Activated gamma-delta T cell treated with anti-CD3 and anti-CD28 coated beads, Interleukin-2, amount 50 U/mL, for 16 hours (primary cell): Measurements from ENCODE around the gene SMYD4.
"Not testable (repeated sequence)": the region's sequence is repeated elsewhere in the genome, so short reads cannot be mapped to it uniquely, and the experiment has no call there.

Experiments
- DNase-seq: peaks from one replicate; pipeline ENCODE4 v3.0.0-alpha.2; 2020; ENCODE audit warnings: low read depth

The SMYD4 gene

DNA sequence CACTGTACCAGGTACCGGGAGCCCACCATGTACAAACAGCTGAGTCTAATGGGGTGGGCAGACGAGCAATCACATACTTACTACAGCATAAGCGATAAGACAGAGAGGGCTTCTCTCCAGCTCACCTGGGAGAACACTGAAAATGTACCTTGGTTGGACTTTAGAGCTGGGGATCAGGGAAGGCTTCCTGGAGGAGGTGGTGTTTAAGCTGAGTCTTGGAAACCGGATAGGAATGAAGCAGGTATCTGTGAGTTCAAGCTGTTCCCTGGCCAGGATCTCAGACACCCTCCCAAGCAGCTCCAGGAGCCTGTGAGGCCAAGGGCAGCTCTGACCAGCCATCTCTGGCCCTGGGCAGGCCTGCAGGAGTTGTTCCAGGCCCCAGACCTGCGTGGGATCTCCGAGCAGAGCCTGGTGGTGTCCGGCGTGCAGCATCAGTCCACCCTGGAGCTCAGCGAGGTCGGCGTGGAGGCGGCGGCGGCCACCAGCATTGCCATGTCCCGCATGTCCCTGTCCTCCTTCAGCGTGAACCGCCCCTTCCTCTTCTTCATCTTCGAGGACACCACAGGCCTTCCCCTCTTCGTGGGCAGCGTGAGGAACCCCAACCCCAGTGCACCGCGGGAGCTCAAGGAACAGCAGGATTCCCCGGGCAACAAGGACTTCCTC, 75.8 kb downstream of the SMYD4 start:
- no peak for DNase-seq

DNA sequence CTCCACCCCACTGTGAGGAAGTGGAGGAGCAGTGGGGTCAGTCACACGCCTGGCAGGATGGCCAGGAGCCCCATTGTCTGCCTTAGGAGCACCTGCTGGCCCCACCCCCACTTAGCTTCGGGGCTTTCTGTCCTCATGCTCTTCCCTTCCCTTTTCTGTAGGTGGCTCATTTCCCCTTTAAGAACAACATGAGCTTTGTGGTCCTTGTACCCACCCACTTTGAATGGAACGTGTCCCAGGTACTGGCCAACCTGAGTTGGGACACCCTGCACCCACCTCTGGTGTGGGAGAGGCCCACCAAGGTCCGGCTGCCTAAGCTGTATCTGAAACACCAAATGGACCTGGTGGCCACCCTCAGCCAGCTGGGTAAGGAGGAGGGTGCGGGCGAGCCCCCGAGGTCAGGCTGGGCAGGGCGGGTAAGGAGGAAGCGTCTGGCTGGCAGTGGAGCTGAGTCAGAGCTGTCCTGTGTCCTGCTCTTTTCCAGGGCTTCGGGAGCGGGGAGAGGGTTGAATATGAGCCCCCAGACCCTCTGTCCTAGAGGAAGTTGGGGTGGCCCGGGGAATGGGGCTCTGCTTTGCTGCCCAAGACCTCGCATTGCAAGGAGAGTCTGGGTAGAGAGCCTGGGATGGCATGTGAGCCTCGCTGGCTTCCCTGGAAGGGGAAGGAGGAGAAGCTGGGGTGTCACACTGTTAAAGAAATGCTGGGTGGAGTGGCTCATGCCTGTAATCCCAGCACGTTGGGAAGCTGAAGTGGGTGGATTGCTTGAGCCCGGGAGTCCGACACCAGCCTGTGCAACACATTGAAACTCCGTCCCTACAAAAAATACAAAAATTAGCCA, 77.1 kb downstream of the SMYD4 start:
- no peak for DNase-seq

GRCh38 chr17:1750628-1751027, 79.1 kb downstream of the SMYD4 start:
- no peak for DNase-seq

DNA sequence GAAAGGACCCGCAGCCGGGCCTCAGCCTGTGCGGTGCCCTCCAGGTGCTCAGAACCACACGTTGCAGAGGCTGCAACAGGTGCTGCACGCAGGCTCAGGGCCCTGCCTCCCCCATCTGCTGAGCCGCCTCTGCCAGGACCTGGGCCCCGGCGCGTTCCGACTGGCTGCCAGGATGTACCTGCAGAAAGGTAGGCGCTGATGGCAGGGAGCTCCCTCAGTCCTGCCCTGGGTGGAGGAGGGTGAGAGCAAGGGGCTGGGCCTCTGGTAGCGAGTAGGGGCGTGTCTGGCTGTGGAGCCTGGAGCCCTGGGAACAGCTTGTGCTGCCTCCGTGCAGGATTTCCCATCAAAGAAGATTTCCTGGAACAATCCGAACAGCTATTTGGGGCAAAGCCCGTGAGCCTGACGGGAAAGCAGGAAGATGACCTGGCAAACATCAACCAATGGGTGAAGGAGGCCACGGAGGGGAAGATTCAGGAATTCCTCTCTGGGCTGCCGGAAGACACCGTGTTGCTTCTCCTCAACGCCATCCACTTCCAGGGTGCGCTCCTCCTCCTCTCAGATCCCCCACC, 82.6 kb downstream of the SMYD4 start:
- DNase-seq = no peak

DNA sequence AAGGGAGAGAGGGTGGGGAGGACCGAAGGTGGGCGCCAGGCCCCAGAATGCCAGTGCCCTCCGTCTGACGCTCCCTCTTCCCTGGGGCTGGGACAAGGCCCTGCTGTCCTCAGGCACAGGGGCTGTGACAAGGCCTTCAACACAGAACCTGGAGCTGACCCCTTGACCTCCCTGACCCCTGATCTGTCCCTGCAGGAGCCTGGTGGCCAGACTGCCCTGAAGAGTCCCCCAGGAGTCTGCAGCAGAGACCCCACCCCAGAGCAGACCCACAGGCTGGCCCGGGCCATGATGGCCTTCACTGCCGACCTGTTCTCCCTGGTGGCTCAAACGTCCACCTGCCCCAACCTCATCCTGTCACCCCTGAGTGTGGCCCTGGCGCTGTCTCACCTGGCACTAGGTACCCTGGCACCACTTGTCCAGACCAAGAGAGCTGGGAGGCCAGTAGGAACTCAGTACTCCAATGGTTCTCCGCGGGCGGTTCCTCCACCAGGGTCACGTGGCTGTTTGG, 84.1 kb downstream of the SMYD4 start:
- DNase-seq = no peak

DNA sequence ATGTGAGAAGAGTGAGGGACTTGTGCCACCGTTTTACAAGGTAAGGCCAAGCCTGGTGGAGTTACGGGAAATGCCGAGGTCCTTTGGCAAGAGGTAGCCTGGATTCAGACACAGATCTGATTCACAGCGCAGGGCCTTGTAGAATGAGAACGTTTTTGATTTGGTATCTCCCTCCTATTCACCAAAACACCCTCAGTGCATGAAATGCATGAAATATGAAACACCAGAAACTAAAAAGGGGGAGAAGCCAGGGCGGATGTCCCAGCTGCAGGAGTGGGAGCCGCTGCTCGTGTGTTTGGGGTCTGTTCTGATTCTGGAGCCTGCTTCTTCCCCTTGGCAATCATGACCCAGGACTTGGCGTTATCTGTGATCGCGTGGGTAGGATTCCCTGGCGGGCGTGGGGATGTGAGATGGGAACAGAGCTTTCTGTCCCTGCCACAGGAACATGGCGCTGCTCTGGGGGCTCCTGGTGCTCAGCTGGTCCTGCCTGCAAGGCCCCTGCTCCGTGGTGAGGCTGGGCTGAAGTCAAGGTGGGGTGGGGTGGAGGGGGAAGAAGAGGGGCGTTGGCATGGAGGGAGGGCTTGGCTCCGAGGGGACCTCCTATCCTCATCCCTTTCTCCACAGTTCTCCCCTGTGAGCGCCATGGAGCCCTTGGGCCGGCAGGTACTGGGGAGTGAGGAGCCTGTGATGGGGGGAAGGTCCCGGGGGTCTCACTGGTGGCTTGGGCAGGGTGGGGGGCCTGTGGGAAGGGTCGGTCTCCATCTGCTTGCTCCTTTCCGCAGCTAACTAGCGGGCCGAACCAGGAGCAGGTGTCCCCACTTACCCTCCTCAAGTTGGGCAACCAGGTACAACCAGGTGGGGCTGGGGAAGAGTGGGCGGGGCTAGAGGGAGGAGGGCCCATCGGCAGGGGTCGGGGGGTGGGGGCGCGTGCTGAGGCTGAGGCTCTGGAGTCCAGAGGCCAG, 84.9 kb downstream of the SMYD4 start:
- DNase-seq = no peak

DNA sequence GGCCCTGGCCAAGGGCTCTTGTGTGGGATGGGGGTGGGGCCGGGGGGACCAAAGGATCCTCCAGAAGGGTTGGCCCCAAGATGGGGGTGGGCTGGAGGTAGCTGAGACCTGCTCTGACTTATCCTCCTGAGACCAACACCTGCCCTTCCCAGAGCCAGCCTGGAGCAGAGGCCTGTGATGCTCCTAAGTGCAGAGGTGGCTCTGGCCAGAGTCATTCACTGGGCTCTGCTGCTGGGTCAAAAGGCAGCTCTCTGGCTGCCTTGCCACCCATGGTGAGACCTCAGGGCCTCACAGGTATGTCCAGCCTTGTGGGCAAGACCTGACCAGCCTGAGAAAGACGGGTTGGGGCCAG, 86.6 kb downstream of the SMYD4 start:
- no peak for DNase-seq

DNA sequence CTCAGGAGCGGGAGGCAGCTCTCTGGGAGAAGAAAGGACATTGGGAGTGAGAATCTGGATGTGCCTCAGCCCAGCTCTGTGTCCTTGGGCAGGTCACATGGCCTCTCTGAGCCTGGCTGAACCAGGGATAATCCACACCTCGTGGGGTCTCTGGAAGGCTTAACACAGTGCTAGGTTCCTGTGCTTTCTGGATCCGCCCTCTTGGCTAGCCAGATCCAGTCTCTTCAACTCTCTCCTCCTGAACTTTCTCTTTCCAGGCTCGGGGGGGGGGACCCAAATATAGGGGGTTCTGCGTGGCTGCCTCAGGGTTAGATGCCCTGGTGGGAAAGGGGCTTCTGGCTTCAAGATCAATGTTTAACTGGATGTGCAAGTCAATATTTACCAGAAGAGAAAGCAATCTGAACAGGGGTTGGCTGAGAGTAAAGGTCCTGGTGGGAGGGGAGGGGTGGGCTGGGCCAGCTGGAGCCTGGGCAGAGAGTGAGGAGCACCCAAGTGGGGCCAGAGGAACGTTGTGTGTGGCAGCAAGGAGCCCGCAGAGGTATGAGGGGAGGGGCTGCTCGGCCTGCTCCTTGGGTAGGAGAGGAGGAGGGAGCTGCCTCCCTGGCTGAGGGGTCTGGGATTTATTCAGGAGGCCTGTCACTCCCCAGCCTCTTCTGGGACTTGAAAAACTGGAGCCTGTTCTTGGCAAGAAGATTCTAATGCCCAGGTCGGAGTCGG, 87.2 kb downstream of the SMYD4 start, which contains the start of gene SERPINF2:
Gene SERPINF2, plus strand, starts transcription at position 501 of the 717 bp plus-strand sequence. CDS start 2,125 bp downstream, outside the sequence.
- DNase-seq = no peak

- not testable (repeated sequence) for DNase-seq
Observed at GRCh38 chr17:1741899-1742298, 87.8 kb downstream of the SMYD4 start.

DNA sequence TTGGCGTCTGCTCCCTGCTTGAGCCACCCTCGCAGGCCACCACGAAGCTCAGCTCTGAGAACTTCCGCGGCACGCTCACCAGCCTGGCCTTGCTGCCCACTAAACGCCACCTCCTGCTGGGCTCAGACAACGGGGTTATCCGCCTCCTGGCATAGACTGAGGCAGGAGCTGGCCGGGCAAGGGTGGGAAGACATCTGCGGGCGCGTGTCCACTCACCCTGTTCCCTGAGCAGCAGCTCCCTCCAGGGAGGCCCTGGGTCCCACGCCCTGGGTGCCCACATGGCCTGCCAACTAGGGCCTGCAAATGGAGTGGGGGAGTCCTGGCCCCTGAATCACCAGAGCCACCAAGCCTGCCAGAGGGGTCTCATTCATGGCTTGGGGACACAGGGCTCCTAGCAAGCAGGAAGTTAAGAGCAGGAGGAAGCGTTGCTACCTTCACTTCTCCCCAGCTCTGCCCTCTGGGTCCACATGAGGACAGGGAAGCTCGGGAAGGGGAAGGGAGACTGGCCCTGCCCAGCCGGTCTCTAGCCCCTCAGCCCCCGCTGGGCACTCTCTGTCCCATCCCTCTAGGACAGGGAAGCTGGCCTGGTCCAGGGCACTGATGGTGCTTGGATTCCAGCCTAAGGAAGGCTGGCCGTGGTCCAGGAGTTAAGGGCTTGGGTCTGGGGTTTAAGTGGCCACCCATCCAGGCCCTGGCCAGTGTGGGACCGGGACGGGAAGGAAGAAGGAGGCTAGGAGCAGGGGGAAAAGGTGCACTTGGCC, 92.0 kb downstream of the SMYD4 start:
- DNase-seq = no peak

GRCh38 chr17:1736348-1737281, 93.1 kb downstream of the SMYD4 start:
- no peak for DNase-seq

DNA sequence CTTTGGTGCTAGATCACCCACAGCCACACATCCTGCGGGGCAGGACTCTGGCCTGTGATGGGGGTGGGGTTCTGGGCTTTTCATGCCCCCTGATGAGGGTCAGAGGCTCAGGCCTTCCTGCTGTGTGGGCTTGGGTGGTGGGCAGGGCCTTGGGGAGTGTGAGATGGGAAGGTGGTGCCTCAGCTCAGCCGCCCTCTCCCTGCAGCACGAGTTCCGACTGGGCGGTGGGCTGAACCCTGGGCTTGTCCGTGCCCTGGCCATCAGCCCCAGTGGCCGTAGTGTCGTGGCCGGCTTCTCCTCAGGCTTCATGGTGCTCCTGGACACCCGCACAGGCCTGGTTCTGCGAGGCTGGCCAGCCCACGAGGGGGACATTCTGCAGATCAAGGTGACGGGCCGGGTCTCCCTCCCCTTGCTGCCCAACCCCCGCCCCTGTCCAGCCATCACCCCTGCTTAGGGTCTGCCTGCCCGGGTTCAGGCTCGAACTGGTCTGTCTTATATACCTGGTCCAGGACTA, 93.8 kb downstream of the SMYD4 start:
- DNase-seq = no peak

DNA sequence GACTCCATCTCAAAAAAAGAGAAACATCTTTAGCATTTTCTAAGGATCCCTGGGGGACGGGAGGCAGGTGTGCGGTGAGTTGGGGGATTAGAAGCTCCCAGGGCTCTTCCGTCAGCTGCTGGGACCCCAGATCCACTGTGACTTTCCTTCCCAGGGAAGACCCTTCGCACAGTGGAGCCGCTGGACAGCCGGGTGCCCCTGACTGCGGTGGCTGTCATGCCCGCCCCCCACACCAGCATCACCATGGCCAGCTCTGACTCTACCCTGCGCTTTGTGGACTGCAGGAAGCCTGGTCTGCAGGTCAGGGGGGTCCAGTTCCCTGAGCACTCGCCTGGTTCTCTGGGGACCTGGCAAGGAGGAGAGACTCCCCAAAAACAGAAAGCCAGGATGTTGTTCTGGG, 94.3 kb downstream of the SMYD4 start:
- DNase-seq = no peak

- no peak for DNase-seq
Observed at GRCh38 chr17:1733759-1734158, 95.9 kb downstream of the SMYD4 start.

DNA sequence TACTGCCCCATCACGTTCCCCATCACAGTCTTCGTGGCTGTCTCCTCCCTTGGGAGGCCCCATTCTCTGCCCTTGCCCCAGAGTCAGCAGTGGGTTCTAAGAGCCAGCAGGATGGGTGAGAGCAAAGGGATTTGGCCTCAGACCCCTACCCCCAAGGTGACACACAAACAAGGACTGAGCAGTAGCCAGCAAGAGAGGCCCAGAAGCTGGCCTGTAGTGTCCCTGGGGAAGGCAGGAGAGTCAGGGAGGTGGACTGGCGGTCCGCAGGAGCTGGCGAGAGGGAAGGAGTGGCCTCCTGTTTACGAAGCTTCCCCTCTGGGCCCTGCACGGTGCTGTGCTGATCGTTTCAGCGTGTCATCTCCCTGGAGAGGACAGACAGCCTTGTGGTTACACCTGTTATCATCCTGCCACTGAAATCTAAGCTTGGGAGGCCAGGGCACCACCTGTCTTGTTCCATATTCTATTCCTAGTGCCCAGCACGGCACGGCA, 96.8 kb downstream of the SMYD4 start:
- no peak for DNase-seq

DNA sequence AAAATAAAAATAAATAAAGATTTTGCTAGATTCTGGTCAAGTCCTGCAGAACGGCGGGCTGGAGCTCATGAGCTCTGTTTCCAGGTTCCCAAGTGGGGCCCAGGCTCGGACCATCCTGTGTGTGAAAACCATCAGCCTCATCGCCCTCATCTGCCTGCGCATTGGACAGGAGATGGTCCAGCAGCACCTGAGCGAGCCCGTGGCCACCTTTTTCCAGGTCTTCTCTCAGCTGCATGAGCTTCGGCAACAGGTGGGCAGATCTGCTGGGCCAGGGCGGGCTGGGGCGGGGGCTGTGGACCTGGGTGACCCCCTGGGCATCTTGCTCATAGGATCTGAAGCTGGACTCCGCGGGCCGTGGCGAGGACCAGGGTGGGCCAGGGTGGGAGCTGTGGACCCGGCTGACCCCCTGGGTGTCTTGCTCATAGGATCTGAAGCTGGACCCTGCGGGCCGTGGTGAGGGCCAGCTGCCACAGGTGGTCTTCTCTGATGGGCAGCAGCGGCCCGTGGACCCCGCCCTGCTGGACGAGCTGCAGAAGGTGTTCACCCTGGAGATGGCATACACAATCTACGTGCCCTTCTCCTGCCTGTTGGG, 97.4 kb downstream of the SMYD4 start:
- no peak for DNase-seq

DNA sequence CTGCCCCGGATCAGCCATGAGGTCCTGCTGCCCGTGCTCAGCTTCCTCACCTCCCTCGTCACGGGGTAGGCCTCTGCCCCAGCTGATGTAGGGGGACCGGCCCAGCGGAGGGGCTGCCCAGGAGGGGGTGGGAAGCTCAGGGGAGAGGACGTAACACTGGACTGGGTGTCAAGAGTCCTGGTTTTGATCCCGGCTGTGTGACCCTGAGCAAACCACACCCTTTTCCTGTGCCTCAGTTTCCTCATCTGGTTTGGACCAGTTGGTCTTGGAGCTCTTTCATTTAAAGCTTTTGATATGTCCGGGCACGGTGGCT, 98.6 kb downstream of the SMYD4 start:
- no peak for DNase-seq

DNA sequence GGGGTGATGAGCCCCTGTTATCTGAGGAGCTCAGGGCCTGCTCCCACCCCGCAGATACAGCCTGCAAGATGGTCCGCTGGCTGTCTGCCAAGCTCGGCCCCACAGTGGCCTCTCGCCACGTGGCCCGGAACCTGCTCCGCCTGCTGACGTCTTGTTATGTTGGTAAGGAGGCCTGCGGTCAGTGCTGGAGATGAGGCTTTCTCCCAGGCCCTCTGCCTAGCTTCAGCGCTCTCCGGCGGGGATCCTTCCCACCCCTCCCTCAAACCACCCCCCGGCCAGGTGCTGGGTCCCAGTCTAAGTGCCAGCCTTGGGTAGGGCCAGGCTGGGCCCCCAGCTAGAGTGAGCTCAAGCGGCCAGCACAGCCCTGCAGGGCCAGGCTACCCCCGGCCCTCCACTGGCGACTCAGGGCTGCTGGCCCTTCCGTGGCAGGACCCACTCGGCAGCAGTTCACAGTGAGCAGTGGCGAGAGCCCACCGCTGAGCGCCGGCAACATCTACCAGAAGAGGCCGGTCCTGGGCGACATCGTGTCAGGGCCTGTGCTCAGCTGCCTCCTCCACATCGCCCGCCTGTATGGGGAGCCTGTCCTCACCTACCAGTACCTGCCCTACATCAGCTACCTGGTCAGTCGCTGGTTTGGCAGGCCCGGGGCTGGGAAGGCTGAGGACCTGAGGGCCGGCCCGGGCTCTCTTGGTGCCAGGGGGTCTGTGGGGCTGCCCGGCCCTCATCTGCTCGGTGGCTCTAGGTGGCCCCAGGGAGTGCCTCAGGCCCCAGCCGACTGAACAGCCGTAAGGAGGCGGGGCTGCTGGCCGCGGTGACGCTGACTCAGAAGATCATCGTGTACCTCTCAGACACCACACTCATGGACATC, 99.1 kb downstream of the SMYD4 start:
- no peak for DNase-seq
